Fibroblast of the conjunctiva (primary cell): ENCODE data around the gene LRRTM3.

Experiments
- DNase-seq: peaks from one replicate; pipeline ENCODE4 v3.0.0-alpha.2; 2010; ENCODE audit warnings: low read depth

Gene LRRTM3

GRCh38 chr10:67022099-67022498, 96.3 kb downstream of the LRRTM3 start:
- no peak for DNase-seq

GRCh38 chr10:67033878-67034277, 108.0 kb downstream of the LRRTM3 start:
- no peak for DNase-seq

GRCh38 chr10:67036808-67037207, 111.0 kb downstream of the LRRTM3 start:
- no peak for DNase-seq

DNA sequence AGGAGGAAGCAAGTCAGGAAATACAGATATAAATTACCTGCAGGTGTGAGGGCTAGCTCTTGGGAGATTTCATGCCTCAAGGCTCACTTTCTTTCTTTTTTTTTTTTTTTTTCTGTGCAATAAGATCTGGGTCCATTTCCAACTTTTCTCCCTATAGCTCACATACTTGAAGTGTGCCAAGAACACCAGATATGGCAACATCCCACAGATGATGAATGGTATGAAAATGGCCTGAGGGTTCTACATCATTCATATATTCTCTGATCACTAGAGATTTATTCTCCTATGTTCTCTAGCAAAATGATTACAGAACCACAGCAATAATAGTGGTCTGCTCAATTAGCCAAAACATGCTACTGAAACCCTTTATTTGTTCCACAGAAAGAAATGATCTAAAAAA, 117.2 kb downstream of the LRRTM3 start:
- no peak for DNase-seq

- DNase-seq: no peak
These were observed 119.6 kb downstream of the LRRTM3 start for GRCh38 chr10:67045404-67045803.

DNA sequence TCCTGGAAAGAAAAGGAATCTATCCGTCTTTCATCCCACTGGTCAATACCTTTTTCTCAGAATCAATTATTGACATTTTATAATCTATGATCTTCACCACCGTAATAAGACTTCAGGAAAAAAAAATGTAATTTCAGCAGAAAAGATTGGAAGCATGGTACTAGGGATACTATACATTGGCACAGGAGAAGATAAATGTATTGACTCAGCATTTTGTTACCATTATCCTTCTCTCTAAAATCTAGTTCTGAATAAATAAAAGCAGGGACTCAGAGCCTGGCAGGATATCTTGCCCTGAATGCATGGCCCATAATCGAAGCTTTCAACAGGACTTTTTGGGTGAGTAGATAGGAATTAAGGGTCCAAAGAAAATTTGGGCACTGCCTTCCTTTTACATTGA, 120.7 kb downstream of the LRRTM3 start:
- DNase-seq: no peak

- DNase-seq: no peak
These were observed 124.2 kb downstream of the LRRTM3 start for GRCh38 chr10:67049988-67050387.

GRCh38 chr10:67050415-67050814, 124.6 kb downstream of the LRRTM3 start:
- no peak for DNase-seq

DNA sequence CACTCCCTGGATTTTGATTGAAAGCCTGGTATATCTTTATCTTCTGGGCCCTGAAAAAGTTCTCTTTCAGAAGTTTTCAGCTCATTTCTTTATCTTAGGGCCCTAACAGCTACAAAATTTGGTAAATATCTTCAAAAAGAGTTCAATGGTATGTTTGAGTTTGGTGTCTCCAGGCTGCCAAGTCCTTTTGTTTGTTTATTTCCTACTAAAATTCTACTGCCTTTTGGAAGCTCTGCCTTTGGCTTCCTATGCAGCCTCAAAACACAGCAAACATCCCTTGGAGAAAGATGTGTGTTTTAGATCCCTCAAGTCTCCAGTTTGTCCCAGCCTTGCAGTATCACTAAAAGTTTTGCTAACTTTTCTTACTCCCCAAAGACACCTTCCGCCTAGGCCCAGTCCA, 146.8 kb downstream of the LRRTM3 start:
- no peak for DNase-seq

DNA sequence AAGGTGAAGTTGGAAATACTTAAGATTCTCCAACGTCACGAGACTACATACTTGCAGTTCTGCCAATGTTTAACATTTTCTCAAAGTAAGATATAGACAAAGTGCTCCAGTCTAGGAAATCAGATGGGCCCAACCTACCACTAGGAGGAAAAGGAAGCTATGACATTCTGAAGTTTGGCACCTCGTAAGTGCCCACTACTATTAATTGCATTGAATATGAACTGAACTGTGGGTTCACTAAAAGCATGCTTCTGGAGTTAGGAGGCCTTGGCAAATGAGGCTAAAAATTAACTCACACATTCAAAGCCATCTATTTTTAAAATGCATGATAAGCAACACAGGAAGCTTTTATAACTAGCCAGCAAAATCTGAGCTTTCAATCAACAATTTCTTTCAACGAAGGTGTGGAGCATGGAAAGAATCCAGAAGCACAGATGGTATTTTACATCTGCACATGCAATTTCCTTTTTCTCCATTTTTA, 149.7 kb downstream of the LRRTM3 start:
- no peak for DNase-seq

DNA sequence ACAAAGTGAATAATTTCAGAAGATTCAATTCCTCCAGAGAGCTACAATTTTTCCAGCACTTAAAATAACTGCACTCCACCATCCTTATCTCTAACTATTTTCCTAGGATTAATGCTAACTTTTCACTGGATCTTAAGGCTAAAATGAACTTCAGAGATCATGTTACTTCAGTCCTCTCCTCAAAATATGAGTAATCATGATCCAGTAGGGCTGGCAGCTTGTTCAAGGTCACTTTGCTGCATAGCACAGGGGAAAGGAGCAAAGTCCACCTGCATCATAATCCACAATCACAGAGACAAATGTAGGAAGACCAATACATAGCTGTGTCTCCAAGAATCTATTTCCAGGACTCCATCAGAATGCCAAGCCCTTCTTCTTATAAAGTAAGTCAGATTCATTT, 150.3 kb downstream of the LRRTM3 start:
- no peak for DNase-seq

DNA sequence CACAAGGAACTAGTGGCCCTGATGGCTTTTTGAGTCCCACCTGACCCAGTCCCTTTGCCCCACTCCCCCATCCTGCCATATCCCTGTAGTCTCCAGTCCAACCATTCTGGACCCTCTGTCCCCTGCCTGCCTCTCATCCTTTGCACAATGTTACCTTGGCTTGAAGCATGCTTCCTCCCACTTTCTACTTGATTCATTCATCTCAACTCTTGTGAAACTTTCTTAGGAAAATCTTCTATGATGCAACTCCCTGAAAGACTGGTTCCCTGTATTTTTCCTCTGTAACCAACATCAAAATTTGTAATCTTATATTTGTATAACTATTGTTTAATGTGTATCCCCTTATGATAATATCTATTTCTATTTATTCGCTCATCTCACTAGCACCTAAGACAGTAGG, 151.5 kb downstream of the LRRTM3 start:
- no peak for DNase-seq

DNA sequence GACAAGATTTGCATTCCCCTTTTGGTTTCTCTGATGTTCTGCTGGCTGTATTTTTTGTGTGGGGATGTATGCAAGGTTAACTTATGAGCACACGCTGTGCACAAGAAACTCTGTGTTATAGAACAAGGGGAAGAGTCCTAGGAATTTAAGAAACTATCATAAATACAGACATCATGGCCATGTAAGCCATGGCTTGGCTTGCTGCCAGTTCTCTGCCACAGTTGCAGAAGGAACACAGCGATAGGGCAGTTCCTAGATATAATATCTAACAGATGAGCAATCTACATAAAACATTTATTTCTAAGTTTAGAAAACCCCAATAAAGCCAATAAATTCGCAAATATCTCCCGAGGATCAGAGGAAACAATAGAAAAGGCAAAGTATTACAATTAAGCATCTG, 153.3 kb downstream of the LRRTM3 start:
- DNase-seq: no peak

DNA sequence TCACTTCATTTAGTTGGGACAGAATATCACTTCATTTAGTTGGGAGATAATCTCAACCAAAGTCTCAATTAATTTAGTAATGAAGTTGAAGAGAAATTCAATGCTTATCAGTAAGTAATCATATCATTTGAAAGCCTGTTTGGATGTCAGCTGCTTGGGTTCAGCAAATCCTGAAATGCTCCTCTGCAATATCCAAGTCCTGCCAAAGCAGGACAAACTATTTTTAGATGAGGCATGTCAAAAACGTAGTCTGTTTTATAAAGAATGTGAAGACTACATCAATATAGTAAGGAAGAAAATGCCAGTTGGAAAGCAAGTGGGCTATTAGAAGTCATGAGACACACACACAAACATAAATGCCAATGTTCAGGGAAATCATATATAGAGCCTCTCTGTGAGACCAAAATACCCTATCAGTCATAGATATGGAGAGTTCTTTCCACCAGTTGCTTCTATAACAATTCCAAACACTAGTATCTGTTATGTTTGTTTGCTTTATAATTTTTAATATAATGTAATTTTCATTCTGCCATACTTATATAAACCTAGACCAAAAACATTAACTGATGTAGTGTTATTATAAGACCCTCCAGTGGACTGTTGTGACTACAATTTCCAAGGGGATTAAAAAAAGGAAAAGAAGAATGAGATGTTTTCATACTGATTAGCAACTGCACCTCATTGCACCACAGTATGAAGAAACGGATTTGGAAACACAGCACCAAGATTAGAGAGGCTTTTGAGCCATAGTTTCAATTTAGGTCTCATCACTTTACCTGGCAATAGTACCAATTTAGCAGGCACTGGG, 160.7 kb downstream of the LRRTM3 start:
- DNase-seq: no peak

GRCh38 chr10:67087135-67087425, 161.2 kb downstream of the LRRTM3 start:
- no peak for DNase-seq

DNA sequence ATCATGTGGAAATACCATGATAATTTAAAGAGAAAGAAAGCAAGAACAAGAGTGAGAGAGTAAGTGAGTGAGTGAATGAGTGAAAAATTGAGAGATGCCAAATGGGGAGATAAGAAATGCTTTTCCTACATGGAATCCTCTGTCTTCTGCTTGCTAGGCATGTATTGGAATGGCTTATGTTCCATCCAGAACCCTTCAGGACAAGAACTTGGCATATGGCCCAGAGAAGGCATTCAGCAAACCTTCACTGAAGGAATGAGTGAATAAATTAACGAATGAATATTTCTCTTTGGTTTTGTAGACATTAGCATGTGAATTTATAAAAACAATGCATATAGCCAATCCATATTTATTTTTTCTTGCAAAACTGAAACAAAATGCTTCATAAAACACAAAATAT, 162.2 kb downstream of the LRRTM3 start:
- DNase-seq: no peak

DNA sequence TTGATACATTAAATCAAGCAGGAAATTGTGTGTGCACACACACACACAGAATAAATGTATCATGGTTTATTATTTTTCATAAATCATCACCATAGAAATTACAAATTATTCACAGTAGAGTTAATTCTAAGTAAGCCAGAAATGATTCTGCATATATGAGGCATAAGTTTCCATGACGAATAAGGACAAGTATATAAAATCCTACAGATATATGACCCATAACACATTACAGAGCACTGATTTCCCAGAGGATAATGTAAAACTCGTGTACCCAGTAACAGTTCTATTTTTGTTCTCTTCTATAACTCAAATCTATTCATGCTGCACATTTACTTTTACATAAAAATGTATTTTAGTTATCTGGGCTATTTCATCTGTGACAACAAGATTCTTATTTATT, 169.7 kb downstream of the LRRTM3 start:
- DNase-seq: no peak

- DNase-seq: no peak
These were observed 172.6 kb downstream of the LRRTM3 start for GRCh38 chr10:67098461-67098860.

- no peak for DNase-seq
These were observed 175.1 kb downstream of the LRRTM3 start for GRCh38 chr10:67100951-67101350.

GRCh38 chr10:67107670-67108069, 181.8 kb downstream of the LRRTM3 start:
- no peak for DNase-seq

DNA sequence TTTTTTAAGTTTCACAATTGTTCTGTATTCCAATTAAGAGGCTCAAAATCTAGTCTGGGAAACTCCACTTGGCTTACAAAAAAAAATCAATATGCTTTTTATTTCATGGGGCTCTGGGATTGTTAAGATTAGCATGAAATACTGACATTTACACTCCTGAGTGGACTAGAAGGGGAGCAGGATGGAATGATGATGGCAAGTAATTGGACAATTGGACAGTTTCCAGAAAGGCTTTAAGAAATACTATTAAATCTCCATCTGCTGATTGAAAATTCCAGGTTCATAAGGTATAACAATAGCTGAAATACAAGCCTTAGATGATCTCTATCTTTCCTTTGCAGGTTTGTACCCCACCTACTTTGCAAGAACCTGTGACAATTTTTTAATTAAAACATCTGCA, 184.4 kb downstream of the LRRTM3 start:
- no peak for DNase-seq

DNA sequence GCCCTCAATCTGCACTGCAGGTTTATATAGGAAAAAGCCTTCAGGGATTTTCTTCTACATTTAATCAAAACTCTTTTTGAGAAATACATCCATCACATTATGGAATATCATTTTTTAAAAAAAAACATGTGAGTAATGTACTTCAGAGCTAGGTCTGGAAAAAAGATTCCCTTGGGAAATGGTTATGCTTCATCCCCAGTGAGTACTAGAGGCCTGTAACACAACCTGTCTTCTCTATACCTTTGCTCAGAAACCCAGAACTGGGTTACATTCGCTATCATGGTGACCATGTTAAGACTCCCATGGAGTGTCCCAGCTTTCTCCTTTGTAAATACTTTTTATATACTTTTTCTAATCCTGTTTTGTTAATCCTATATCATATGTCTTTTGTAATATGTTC, 186.9 kb downstream of the LRRTM3 start:
- no peak for DNase-seq

- no peak for DNase-seq
These were observed 189.1 kb downstream of the LRRTM3 start for GRCh38 chr10:67114945-67115344.

DNA sequence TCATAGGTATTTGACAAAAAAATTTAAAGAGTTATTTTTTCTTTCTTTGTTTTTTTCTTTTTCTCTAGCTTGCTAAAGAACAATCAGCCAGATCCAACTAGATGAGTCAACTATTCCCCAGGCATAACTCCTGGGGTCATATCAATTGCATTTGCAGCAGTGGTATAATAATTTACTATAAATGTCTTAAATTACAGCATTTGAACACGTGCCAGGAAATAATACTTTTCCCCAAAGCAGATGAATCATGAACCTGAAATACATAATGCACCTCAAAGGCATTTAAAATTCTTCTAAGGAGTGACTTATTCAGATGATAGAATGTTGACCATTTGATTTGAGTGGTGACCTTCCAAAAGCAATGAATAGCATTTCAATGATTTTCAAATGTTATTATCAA, 190.1 kb downstream of the LRRTM3 start:
- peak; percentile 14 for DNase-seq
